Trophoblast cell (in vitro differentiated cells and primary cell): Measurements from ENCODE around the gene FAM20A.

Experiments
- DNase-seq, 2 donors: peaks; one replicate each; pipeline ENCODE4 v3.0.0-alpha.2; 2016
- H2AFZ ChIP-seq: 2 replicates; pipeline ENCODE4 v1.6.1; 2013; ENCODE audit warnings: low read length, moderate library complexity, mild to moderate bottlenecking; ENCODE audit not compliant: insufficient read depth, poor library complexity
- H2AK5ac ChIP-seq: 2 replicates; pipeline ENCODE4 v1.6.1; 2013; ENCODE audit warnings: mild to moderate bottlenecking, low read length
- H2BK120ac ChIP-seq: 2 replicates; pipeline ENCODE4 v1.6.1; 2013; ENCODE audit warnings: low read length, mild to moderate bottlenecking, moderate library complexity; ENCODE audit not compliant: insufficient read depth, poor library complexity
- H2BK12ac ChIP-seq: 2 replicates; pipeline ENCODE4 v1.6.1; 2013; ENCODE audit warnings: mild to moderate bottlenecking, low read length, moderate library complexity
- H2BK5ac ChIP-seq: 2 replicates; pipeline ENCODE4 v1.6.1; 2013; ENCODE audit warnings: low read length, low read depth, moderate library complexity, mild to moderate bottlenecking; ENCODE audit not compliant: poor library complexity
- H3K14ac ChIP-seq: 2 replicates; pipeline ENCODE4 v1.6.1; 2013; ENCODE audit warnings: mild to moderate bottlenecking, low read length
- H3K18ac ChIP-seq: 2 replicates; pipeline ENCODE4 v1.6.1; 2013; ENCODE audit warnings: mild to moderate bottlenecking, low read length
- H3K23ac ChIP-seq: 2 replicates; pipeline ENCODE4 v1.6.1; 2013; ENCODE audit warnings: low read length
- H3K27ac ChIP-seq: 2 replicates; pipeline ENCODE4 v1.5.1; 2013; ENCODE audit warnings: low read depth, mild to moderate bottlenecking, inconsistent platforms, low read length, moderate library complexity
- H3K27me3 ChIP-seq: 2 replicates; pipeline ENCODE4 v1.6.1; 2013; ENCODE audit warnings: inconsistent platforms, mild to moderate bottlenecking, low read length, moderate library complexity; ENCODE audit not compliant: insufficient read depth
- H3K36me3 ChIP-seq, 2 experiments: 1 replicate in 1 of 2; 2 replicates in 1 of 2; pipeline ENCODE4 v1.6.1; 2013; ENCODE audit warnings: low read length in 2 of 2, mild to moderate bottlenecking in 2 of 2, moderate library complexity in 1 of 2; ENCODE audit not compliant: insufficient read depth in 2 of 2, control insufficient read depth in 1 of 2
- H3K4ac ChIP-seq: 2 replicates; pipeline ENCODE4 v1.6.1; 2013; ENCODE audit warnings: low read depth, mild to moderate bottlenecking, low read length, moderate library complexity
- H3K4me1 ChIP-seq, 2 experiments: 1 replicate in 1 of 2; 2 replicates in 1 of 2; pipeline ENCODE4 v1.6.1; 2013; ENCODE audit warnings: low read length in 2 of 2, mild to moderate bottlenecking in 2 of 2, moderate library complexity in 1 of 2; ENCODE audit not compliant: insufficient read depth in 2 of 2, control insufficient read depth in 1 of 2
- H3K4me2 ChIP-seq: 2 replicates; pipeline ENCODE4 v1.6.1; 2013; ENCODE audit warnings: inconsistent platforms, mild to moderate bottlenecking, low read length, moderate library complexity
- H3K4me3 ChIP-seq: 2 replicates; pipeline ENCODE4 v1.5.1; 2013; ENCODE audit warnings: mild to moderate bottlenecking, low read depth, low read length, inconsistent platforms
- H3K79me1 ChIP-seq: one replicate; pipeline ENCODE4 v1.6.1; 2013; ENCODE audit warnings: low read length
- H3K79me2 ChIP-seq: 2 replicates; pipeline ENCODE4 v1.6.1; 2013; ENCODE audit warnings: low read length, mild to moderate bottlenecking; ENCODE audit not compliant: control insufficient read depth, insufficient read depth, poor library complexity
- H3K9ac ChIP-seq: 2 replicates; pipeline ENCODE4 v1.6.1; 2013; ENCODE audit warnings: mild to moderate bottlenecking, low read length
- H3K9me3 ChIP-seq: 2 replicates; pipeline ENCODE4 v1.6.1; 2013; ENCODE audit warnings: low read depth, mild to moderate bottlenecking, control low read depth, inconsistent platforms, low read length; ENCODE audit not compliant: insufficient read depth
- H4K12ac ChIP-seq: 2 replicates; pipeline ENCODE4 v1.6.1; 2013; ENCODE audit warnings: low read depth, mild to moderate bottlenecking, low read length, moderate library complexity
- H4K8ac ChIP-seq: 2 replicates; pipeline ENCODE4 v1.6.1; 2013; ENCODE audit warnings: low read depth, mild to moderate bottlenecking, low read length, moderate library complexity
- H4K91ac ChIP-seq: one replicate; pipeline ENCODE4 v1.6.1; 2013; ENCODE audit warnings: low read depth, mild to moderate bottlenecking, low read length, moderate library complexity
- WGBS: extraction: QIAGEN DNeasy Blood & Tissue Kit; methylation state at CpG from one replicate; pipeline ENCODE4 v1.1.7; 2013; ENCODE audit warnings: missing lambda C conversion rate; ENCODE audit not compliant: insufficient read length, insufficient coverage; ENCODE audit errors: extremely low coverage; 5-methylcytosine and 5-hydroxymethylcytosine counted together

Gene FAM20A

DNA sequence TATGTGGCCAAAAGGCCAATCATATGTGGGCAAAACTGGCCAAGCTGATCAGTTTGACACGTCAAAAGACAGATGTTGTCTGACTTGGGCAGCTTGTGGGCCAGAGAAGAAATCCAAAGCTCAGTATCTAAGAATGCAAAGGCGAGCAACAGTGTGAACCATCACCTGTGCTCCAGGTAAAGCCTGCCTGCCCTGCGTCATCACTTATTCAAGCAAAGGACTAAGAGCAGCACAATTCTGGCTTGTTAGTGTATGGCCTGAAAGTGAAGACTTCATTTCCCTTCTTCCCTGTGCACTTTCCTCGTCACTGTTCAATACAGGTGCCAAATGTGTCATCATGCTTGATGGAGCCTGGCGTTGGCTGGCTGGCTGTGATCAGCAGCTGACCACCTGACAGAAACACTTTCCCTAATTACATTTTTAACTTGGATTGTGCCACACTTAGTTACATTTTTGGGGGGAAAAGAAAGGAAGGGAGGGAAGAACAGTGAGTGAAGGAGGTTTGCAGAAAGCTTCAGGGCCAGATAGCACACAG is 4.7 kb downstream of the FAM20A start:
- Histone ChIP-seq H3K4me3 (no peak overlapping the region), H3K9me3 (no peaks in the 10 kb centered on the region), H4K91ac (no peak overlapping the region), H2BK12ac (no peak overlapping the region), H3K9ac (no peak overlapping the region), H2AK5ac (no peak overlapping the region), H3K4ac (no peak overlapping the region), H3K4me1 (peaks cover 16 to 20% of the 10 kb centered on the region in 2 experiments), H3K27me3 (no peaks in the 10 kb centered on the region), H3K4me2 (no peak overlapping the region), H4K12ac (no peak overlapping the region), H4K8ac (no peak overlapping the region), H3K14ac (no peak overlapping the region), H3K18ac (no peak overlapping the region), H2BK120ac (no peak overlapping the region), H2AFZ (no peak overlapping the region), H3K23ac (no peak overlapping the region), H3K79me2 (peaks cover 16% of the 10 kb centered on the region), H3K27ac (no peak overlapping the region), H2BK5ac (no peak overlapping the region), H3K79me1 (peaks cover 20% of the 10 kb centered on the region), H3K36me3 (no peaks in the 10 kb centered on the region)
- no CpG with 5 or more reads among the region's 5 CpGs for WGBS
- no peak for DNase-seq

DNA sequence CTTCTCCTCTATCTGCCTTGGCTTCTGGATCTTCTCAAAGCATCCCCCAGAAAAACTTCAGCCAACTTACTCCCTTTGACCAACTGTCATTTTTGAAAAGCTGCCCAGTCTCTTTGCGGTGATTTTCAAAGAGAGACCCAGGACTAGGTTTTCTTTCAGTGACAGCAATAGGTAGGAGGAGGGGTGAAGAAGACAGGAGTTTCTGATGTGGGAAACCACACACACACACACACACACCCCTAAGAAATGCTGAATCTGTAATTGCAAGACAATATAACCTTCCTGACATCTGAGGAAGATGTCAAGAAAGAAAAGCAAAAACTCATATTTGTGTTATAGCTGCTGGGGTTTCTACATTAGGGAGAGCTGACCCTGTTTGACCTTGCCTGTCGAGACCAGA is 5.2 kb downstream of the FAM20A start:
- Histone ChIP-seq H3K4me3 (no peak overlapping the region), H2BK5ac (no peak overlapping the region), H2BK120ac (no peak overlapping the region), H3K9me3 (no peaks in the 10 kb centered on the region), H3K4me1 (peaks cover 16% of the 10 kb centered on the region in 2 experiments), H4K12ac (no peak overlapping the region), H2AFZ (no peak overlapping the region), H3K18ac (no peak overlapping the region), H3K27me3 (no peaks in the 10 kb centered on the region), H2AK5ac (no peak overlapping the region), H3K23ac (no peak overlapping the region), H3K4me2 (no peak overlapping the region), H3K27ac (no peak overlapping the region), H3K36me3 (no peaks in the 10 kb centered on the region), H2BK12ac (no peak overlapping the region), H3K4ac (no peak overlapping the region), H3K14ac (no peak overlapping the region), H3K79me2 (peaks cover 13% of the 10 kb centered on the region), H4K91ac (no peak overlapping the region), H3K79me1 (peaks cover 17% of the 10 kb centered on the region), H4K8ac (no peak overlapping the region), H3K9ac (no peak overlapping the region)
- no peak for DNase-seq
- no CpG with 5 or more reads among the region's 2 CpGs for WGBS

DNA sequence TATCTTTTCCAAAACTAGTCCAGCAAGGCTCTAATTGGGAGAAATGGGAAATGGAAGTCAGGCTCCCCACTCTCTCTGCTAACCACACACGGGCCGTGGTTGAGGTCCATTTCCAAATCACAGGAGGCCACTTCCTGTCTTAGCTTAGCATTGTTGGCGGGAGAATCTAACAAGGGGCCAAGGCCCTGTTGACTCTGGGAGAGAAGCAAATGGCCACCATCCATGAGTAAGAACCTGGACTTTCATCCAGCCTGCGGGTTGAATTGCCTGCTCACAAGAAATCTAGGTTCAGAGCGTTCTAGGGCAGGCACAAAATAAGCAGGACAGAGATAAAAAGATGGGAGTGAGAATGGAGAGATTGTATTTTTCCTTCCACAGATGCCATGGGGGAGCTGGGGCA is 5.7 kb downstream of the FAM20A start:
- H2AFZ ChIP-seq, result no peak overlapping the region
- H4K12ac ChIP-seq, result no peak overlapping the region
- peak overlapping the region; percentile 4 for H2BK12ac ChIP-seq
- no peaks in the 10 kb centered on the region for H3K27me3 ChIP-seq
- H3K4me1 ChIP-seq, result peaks cover 16% of the 10 kb centered on the region in 2 experiments
- no peak overlapping the region for H3K23ac ChIP-seq
- no peaks in the 10 kb centered on the region for H3K36me3 ChIP-seq
- peak overlapping the region; percentile 26 for H4K91ac ChIP-seq
- H4K8ac ChIP-seq, result peak overlapping the region; percentile 9
- no peak for DNase-seq
- H3K9me3 ChIP-seq, result no peaks in the 10 kb centered on the region
- H3K27ac ChIP-seq, result no peak overlapping the region
- no peak overlapping the region for H3K4me2 ChIP-seq
- no peak overlapping the region for H2BK5ac ChIP-seq
- no peak overlapping the region for H2BK120ac ChIP-seq
- H3K18ac ChIP-seq, result no peak overlapping the region
- H2AK5ac ChIP-seq, result peak overlapping the region; percentile 9
- H3K9ac ChIP-seq, result no peak overlapping the region
- no peak overlapping the region for H3K14ac ChIP-seq
- H3K4ac ChIP-seq, result peak overlapping the region; percentile 52
- no peak overlapping the region for H3K4me3 ChIP-seq
- peaks cover 11% of the 10 kb centered on the region for H3K79me2 ChIP-seq
- H3K79me1 ChIP-seq, result peaks cover 13% of the 10 kb centered on the region
- no CpG with 5 or more reads among the region's 5 CpGs for WGBS

DNA sequence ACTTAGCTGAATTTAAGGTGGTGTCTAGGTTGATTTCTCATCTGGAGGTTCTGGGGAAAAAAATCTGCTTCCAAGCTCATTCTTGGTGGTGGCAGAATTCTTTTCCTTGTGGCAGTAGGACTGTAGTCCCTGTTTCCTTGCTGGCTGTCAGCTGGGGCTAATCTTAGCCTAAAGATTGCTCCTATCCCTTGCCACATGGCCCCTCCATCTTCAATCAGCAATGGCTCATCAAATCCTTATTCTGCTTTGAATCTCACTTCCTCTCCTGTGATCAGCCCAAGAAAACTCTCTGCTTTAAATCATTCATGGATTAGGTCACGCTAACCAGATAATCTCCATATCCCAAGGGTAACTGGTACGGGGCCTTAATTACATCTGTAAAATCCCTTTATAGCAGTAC is 6.6 kb downstream of the FAM20A start:
- no peaks in the 10 kb centered on the region for H3K27me3 ChIP-seq

More for the DNA sequence above, 6.6 kb downstream of the FAM20A start:
- Histone ChIP-seq H3K4ac (no peak overlapping the region), H3K79me2 (peaks cover 2% of the 10 kb centered on the region), H4K8ac (no peak overlapping the region), H3K4me3 (no peak overlapping the region), H3K79me1 (peaks cover 5% of the 10 kb centered on the region), H3K4me2 (no peak overlapping the region), H4K91ac (no peak overlapping the region), H3K18ac (no peak overlapping the region), H3K14ac (no peak overlapping the region), H2BK5ac (no peak overlapping the region), H2BK12ac (no peak overlapping the region), H3K23ac (no peak overlapping the region), H4K12ac (no peak overlapping the region), H3K27ac (no peak overlapping the region), H3K9me3 (no peaks in the 10 kb centered on the region), H2AK5ac (no peak overlapping the region), H2AFZ (no peak overlapping the region), H3K9ac (no peak overlapping the region), H3K4me1 (peaks cover 12 to 13% of the 10 kb centered on the region in 2 experiments), H3K36me3 (no peaks in the 10 kb centered on the region), H2BK120ac (no peak overlapping the region)
- DNase-seq, result no peak
- no CpG with 5 or more reads among the region's 2 CpGs for WGBS
